ENCODE data around the gene TAS2R50. TPM values are rescaled to one million over a fixed set of nuclear protein-coding genes. Genes with fewer than 3 reads are reported as not detected.
A peak's percentile ranks its signal among the peaks of the same experiment; 100 is the strongest.

The TAS2R50 gene
- total RNA-seq, 1 donor from 2014 or later: 1.5 TPM

GRCh38 chr12:10956085-10956484 is 30.6 kb downstream of the TAS2R50 start:
- no peak for DNase-seq (ENCODE audit: low read depth)

GRCh38 chr12:10952645-10953044 is 34.1 kb downstream of the TAS2R50 start:
- no peak for DNase-seq (ENCODE audit: low read depth)

GRCh38 chr12:10943167-10943566 is 43.5 kb downstream of the TAS2R50 start:
- no peak for DNase-seq (ENCODE audit: low read depth)

DNA sequence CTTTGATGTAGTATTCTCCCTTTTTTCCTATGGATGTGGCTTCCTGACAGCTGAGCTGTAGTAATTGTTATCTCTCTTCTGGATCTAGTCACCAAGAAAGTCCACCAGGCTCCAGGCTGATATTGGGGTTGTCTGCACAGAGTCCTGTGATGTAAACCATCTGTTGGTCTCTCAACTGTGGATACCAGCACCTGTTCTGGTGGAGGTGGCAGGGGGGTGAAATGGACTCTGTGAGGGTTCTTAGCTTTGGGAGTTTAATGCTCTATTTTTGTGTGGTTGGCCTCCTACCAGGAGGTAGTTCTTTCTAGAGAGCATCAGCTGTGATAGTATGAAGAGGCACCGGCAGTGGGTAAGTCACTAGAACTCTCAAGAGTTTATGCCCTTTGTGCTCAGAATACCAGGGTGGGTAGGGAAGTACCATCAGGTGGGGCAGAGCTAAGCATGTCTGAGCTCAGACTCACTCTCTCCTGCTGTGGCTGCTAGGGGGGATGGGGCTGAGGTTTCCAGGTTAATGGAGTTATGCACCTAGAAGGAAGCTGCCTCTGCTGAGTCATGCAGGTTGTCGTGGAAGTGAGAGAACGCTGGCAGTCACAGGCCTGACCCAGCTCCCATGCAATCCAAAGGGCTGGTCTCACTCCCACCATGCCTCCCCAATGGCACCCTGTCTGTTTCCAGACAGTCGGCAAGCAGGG is 44.6 kb downstream of the TAS2R50 start:
- DNase-seq (ENCODE audit: low read depth): peak; percentile 54

- no peak for DNase-seq (ENCODE audit: low read depth)
These were observed 45.3 kb downstream of the TAS2R50 start for GRCh38 chr12:10941369-10941768.

GRCh38 chr12:10940389-10940788 is 46.3 kb downstream of the TAS2R50 start:
- no peak for DNase-seq (ENCODE audit: low read depth)

GRCh38 chr12:10939163-10939562 is 47.5 kb downstream of the TAS2R50 start, which contains the start of gene TAS2R14:
Gene TAS2R14 (minus strand): TSS chr12:10939263. CDS start chr12:10939207, 56 bp downstream.
- no peak for DNase-seq (ENCODE audit: low read depth)

- no peak for DNase-seq (ENCODE audit: low read depth)
These were observed 50.2 kb downstream of the TAS2R50 start for GRCh38 chr12:10936506-10936905.

Other genes with a start within 250 kb of the TAS2R50 start
- gene TAS2R7, start 184.3 kb downstream of the TAS2R50 start, total RNA-seq: not detected in 2 replicates
- gene TAS2R8, start 179.6 kb downstream of the TAS2R50 start, total RNA-seq: 0.21 TPM in 1 of 2 replicates, not detected in the other
- gene TAS2R9, start 176.7 kb downstream of the TAS2R50 start, total RNA-seq: not detected in 2 replicates
- gene TAS2R10, start 160.6 kb downstream of the TAS2R50 start, total RNA-seq: 0.75 and 3.2 TPM in 2 replicates
- 0.43 and 1.7 TPM in 2 replicates for gene PRR4, start 137.4 kb downstream of the TAS2R50 start, total RNA-seq
- gene PRH1, start 102.7 kb downstream of the TAS2R50 start, total RNA-seq: 8.9 and 9.4 TPM in 2 replicates
- gene TAS2R13, start 77.3 kb downstream of the TAS2R50 start, total RNA-seq: 0.94 and 1.2 TPM in 2 replicates
- not detected in 2 replicates for gene PRH2, start 57.7 kb downstream of the TAS2R50 start, total RNA-seq
- gene TAS2R14, start 47.6 kb downstream of the TAS2R50 start, total RNA-seq: 0.99 and 2.5 TPM in 2 replicates
- gene TAS2R20, start 11.4 kb upstream of the TAS2R50 start, total RNA-seq: 0.68 and 2.1 TPM in 2 replicates
- 1.7 and 2.0 TPM in 2 replicates for gene TAS2R19, start 35.7 kb upstream of the TAS2R50 start, total RNA-seq
- 0.99 and 2.2 TPM in 2 replicates for gene TAS2R31, start 44.5 kb upstream of the TAS2R50 start, total RNA-seq
- 0.62 TPM in 1 of 2 replicates, not detected in the other for gene TAS2R46, start 75.4 kb upstream of the TAS2R50 start, total RNA-seq
- 0.48 TPM in 1 of 2 replicates, not detected in the other for gene TAS2R43, start 105.4 kb upstream of the TAS2R50 start, total RNA-seq
- 1.1 and 1.5 TPM in 2 replicates for gene TAS2R30, start 147.7 kb upstream of the TAS2R50 start, total RNA-seq
- gene SMIM10L1, start 184.3 kb upstream of the TAS2R50 start, total RNA-seq: 9.1 and 10.4 TPM in 2 replicates
- gene TAS2R42, start 200.0 kb upstream of the TAS2R50 start, total RNA-seq: not detected in 2 replicates